GM19328 (cell line): ENCODE measurements around the gene ASMTL.
"Not testable (repeated sequence)": the region's sequence is repeated elsewhere in the genome, so short reads cannot be mapped to it uniquely, and the experiment has no call there.

Source experiments
- ATAC-seq: cut with Tn5 transposase; IDR thresholded peaks from one replicate; pipeline ENCODE4 v1.9.1; 2021; ENCODE audit warnings: mild to moderate bottlenecking, moderate library complexity; ENCODE audit not compliant: unreplicated experiment

Gene ASMTL

GRCh38 chrX:1442016-1442665 lies 10.6 kb downstream of the ASMTL start:
- no peak for ATAC-seq

GRCh38 chrX:1440506-1440905 lies 12.2 kb downstream of the ASMTL start:
- no peak for ATAC-seq

DNA sequence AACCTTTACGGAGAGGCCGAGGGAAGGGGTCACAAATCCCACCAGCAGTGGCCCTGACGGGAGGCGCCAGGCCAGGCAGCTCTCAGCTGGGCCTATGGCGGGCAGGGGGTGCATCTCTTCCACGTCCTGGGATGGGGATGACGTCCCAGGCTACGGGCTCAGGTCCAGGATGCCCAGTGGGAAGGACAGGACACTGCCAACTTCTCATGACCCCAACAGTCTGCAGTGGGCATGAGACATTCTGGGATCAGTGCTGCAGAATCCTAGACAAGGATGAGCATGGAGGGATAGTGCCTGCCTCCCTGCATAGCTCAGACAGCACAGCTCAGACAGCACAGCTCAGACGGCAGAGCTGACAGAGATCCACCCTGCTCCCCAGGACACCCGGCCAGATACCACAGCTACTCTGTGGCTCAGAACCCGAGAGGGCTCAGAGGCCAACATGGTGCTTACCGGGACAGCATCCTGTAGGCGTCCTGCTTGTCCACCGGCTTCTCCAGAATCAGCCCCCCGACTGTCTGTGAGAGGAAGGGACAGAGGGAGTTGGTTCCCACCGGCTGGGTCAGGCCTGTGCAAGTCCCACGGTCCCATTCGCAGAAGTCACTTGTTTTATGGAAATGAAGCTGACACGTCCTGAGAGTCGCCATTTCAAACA lies 17.3 kb downstream of the ASMTL start:
- no peak for ATAC-seq

DNA sequence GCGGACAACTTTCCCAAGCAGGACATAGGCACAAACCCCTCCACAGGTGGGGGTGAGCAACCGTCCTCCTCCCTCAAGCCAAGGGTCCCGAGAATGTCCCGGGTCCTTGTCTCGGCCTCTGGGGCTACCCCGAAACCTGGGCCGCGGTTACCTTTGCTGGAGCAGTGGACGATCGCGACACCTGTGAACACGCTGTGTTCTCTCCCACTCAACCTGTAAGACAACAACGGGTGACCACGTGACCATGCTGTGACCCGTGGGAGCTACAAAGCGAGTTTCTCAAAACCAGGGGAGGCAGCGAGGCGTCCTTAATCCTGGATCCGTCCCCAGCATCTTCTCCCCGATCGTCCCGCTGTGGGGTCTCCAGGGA lies 17.9 kb downstream of the ASMTL start:
- ATAC-seq: no peak

DNA sequence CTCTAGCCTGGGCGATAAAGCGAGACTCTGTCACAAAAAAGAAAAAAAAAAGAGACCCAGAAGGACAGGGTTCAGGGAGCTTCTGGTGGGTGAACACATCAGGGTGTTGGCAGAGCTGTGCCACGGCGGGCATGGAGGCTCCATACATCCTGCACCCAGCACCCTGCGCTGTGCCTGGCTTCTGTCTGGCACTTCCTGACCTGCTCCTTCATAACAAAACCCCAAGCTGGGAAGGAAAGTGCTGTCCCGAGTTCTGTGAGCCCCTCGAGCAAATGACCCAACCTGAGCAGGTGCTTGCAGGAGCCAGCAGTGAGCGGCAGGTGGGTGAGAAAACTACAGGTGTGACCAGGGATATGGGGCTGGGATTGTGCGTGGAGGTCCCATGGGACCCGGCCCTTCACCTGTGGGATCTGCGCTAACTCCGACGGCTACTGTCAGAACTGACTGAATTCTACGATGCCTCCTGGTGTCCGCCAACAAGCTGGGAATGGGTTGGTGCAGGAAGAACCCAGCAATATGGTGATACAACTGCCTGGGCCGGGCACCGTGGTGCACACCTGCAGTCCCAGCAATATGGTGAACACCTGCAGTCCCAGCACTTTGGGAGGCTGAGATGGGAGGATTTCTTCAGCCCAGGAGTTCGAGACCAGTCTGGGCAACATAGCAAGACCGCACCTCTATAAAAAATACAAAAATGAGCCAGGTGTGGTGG lies 18.9 kb downstream of the ASMTL start:
- no peak for ATAC-seq

- no peak for ATAC-seq
These were observed 22.3 kb downstream of the ASMTL start for GRCh38 chrX:1430451-1430850.

- no peak for ATAC-seq
These were observed 25.0 kb downstream of the ASMTL start for GRCh38 chrX:1427756-1428155.

DNA sequence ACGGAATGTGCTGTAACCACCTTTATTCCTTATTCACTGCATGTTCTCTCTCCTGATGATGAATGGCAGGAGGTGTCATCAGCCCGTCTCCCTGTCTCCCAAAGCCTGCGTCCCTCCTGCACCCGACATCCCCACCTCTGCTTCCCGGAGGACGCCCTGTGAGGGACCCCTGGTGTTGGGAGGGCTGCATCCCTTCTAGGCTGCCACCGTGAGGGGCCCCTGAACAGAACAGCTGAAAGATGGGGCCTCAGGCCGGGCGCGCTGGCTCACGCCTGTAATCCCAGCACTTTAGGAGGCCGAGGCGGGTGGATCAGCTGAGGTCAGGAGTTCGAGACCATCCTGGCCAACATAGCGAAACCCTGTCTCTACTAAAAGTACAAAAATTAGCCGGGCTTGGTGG lies 26.4 kb downstream of the ASMTL start:
- ATAC-seq: not testable (repeated sequence)

DNA sequence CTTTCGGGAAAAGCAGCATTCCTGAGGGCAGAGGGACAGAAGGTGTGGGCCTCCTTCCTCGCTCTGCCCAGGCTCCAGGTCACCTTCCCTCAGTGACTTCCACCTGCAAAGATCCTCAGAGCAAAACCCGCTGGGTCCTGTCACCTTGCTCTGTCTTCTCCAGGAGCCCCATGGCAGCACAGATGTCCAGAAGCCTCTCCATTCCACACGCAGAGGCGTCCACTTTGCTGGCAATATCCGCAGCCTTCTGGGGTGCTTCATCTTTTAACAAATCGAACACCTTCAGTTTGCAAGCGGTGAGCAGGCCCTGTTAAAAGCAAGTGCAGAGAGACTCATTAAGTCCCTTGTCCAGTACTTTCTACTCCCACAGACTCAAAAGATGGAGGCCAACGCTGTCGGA lies 27.3 kb downstream of the ASMTL start:
- no peak for ATAC-seq

GRCh38 chrX:1424147-1424851 lies 28.4 kb downstream of the ASMTL start:
- no peak for ATAC-seq

- no peak for ATAC-seq
These were observed 29.5 kb downstream of the ASMTL start for GRCh38 chrX:1423215-1423614.

DNA sequence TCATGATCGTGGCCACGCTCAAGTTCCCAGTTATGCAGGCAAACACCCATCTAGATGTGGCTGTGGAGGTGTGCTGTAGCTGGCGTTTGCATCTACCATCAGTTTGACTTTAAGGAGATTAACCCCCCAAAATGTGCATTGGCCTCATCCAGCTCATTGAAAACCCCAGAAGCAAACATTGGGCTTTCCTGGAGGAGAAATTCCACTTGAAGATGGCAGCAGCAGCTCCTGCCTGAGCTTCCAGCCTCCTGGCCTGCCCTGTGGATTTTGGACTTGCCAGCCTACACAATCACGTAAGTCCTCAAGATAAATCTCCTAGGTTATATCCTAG lies 30.6 kb downstream of the ASMTL start:
- ATAC-seq: no peak

- ATAC-seq: no peak
These were observed 31.1 kb downstream of the ASMTL start for GRCh38 chrX:1421433-1422134.

DNA sequence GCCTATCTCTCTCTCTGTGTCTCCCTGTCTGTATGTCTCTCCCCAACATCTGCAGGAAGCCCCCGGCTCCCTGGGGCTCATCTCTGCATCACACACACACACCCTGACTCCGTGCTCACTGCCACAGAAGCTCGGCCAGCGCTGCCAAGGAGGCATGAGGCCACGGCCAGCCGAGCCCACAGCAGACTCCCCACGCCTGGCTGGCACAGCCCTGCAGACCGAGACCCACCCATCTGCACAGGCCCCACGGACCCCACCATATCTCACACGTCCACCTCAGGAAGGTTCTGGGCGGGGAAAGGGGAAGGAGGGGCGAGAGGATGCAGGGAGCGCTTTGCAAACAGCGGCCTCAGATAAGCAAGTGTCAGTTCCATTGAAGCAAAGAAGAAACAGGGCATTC lies 32.3 kb downstream of the ASMTL start:
- ATAC-seq: no peak

DNA sequence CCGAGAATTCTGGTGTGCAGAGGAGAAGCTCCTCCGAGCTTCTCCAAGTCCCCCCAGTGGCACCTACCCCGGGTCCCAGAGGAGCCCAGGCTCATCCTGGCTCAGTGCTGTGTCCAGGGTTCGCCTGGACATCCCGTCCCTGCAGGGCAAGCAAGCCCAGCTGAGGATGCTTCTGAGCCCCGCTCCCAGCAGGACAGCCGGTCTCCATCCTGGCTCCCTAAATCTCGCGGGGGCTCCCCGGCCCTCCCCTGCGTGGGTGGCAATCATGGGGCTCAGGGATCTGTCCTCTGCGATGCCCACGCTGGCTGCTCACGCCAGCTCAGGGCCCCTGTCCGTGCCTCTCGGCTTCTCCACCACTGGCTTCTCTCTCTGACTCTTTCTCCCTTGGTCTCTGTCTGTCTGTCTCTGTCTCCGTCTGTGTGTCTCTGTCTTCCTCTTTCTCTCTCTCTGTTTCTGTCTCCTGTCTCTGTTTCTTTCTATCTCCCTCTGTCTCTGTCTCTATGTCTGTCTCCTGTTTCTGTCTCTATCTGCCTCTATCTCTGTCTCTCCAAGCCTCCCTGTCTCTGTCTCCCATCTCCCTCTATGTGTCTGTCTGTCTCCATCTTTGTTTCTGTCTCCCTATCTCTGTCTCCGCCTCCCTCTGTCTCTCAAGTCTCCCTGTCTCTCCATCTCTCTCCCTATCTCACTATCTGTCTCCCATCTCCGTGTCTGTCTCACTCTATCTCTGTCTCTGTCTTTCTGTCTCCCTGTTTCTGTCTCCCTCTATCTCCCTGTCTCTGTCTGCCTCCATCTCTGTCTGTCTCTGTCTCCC lies 33.0 kb downstream of the ASMTL start:
- ATAC-seq: no peak

GRCh38 chrX:1418901-1419544 lies 33.7 kb downstream of the ASMTL start:
- no peak for ATAC-seq

- ATAC-seq: no peak
These were observed 34.6 kb downstream of the ASMTL start for GRCh38 chrX:1417921-1418771.

- ATAC-seq: no peak
These were observed 35.5 kb downstream of the ASMTL start for GRCh38 chrX:1416965-1417760.
